GM10248 (cell line): Measurements from ENCODE around the gene SP1.

Experiments
- CTCF ChIA-PET: fragments of 300-600 bp; sonication (Branson Sonifier 250); formaldehyde crosslinking; extraction: SDS; loops from one replicate; lab custom pipeline; 2021; ENCODE audit warnings: antibody characterized with exemption; lab: Yijun Ruan, JAX
- POLR2A ChIA-PET: fragments of 350-650 bp; sonication (Branson Sonifier 250); formaldehyde crosslinking; extraction: SDS; loops from one replicate; lab custom pipeline; 2020; ENCODE audit warnings: antibody characterized with exemption; lab: Yijun Ruan, JAX
- DNase-seq: peaks from one replicate; pipeline ENCODE4 v3.0.0; 2012; ENCODE audit errors: extremely low spot score
- TF ChIP-seq, protein P1 (sequence below): IDR thresholded peaks from 2 replicates; pipeline ENCODE4 v1.5.1; 2012; ENCODE audit warnings: mild to moderate bottlenecking, low read depth; ENCODE audit errors: extremely low read depth, missing control alignments, control extremely low read depth

SP1 gene

GRCh38 chr12:53376747-53377146 lies 3.2 kb upstream of the SP1 start:
- CTCF ChIA-PET: interaction anchor here (3.1 to 5.4 kb wide), 3 partner anchors 24 to 44 kb away, joined by 15 to 30 read pairs (median 27); no protein-coding TSS in a partner anchor
- no peak for DNase-seq
- TF ChIP-seq, protein P1, sequence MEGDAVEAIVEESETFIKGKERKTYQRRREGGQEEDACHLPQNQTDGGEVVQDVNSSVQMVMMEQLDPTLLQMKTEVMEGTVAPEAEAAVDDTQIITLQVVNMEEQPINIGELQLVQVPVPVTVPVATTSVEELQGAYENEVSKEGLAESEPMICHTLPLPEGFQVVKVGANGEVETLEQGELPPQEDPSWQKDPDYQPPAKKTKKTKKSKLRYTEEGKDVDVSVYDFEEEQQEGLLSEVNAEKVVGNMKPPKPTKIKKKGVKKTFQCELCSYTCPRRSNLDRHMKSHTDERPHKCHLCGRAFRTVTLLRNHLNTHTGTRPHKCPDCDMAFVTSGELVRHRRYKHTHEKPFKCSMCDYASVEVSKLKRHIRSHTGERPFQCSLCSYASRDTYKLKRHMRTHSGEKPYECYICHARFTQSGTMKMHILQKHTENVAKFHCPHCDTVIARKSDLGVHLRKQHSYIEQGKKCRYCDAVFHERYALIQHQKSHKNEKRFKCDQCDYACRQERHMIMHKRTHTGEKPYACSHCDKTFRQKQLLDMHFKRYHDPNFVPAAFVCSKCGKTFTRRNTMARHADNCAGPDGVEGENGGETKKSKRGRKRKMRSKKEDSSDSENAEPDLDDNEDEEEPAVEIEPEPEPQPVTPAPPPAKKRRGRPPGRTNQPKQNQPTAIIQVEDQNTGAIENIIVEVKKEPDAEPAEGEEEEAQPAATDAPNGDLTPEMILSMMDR: no peak
- POLR2A ChIA-PET: no interaction called here

DNA sequence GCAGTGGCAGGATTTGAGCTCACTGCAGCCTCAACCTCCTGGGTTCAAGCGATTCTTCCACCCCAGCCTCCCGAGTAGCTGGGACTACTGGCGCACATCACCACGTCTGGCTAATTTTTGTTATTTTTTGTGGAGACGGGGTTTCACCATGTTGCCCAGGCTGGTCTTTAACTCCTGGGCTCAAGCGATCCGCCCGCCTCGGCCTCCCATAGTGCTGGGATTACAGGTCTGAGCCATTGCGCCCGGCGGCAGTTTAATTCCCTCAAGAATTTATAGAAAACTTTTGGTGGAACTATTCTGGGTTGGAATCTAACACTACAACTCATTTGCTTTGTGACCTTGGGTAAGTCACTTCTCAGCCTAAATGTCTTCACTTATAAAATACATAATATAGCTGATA lies 1.8 kb upstream of the SP1 start:
- TF ChIP-seq, protein P1: no peak
- POLR2A ChIA-PET: interaction anchor here (0.5 kb wide), 1 partner anchor 288 kb away, joined by 3 read pairs; no protein-coding TSS in a partner anchor
- no peak for DNase-seq
- CTCF ChIA-PET: interaction anchor here (2.5 to 5.4 kb wide), 4 partner anchors 26 to 57 kb away, joined by 15 to 30 read pairs (median 22); partner anchors contain the start of gene AAAS

- TF ChIP-seq, protein P1: no peak
- DNase-seq: no peak
- ChIA-PET POLR2A (interaction anchor here (0.5 to 1.1 kb wide), 7 partner anchors 10 to 287 kb away, joined by 3 to 7 read pairs (median 4); partner anchors contain the start of genes AAAS and TARBP2), CTCF (interaction anchor here (1.0 to 5.4 kb wide), 8 partner anchors 26 to 165 kb away, joined by 3 to 30 read pairs (median 10); partner anchors contain the start of gene AAAS)
Measured at GRCh38 chr12:53378724-53379388, 1.1 kb upstream of the SP1 start.

DNA sequence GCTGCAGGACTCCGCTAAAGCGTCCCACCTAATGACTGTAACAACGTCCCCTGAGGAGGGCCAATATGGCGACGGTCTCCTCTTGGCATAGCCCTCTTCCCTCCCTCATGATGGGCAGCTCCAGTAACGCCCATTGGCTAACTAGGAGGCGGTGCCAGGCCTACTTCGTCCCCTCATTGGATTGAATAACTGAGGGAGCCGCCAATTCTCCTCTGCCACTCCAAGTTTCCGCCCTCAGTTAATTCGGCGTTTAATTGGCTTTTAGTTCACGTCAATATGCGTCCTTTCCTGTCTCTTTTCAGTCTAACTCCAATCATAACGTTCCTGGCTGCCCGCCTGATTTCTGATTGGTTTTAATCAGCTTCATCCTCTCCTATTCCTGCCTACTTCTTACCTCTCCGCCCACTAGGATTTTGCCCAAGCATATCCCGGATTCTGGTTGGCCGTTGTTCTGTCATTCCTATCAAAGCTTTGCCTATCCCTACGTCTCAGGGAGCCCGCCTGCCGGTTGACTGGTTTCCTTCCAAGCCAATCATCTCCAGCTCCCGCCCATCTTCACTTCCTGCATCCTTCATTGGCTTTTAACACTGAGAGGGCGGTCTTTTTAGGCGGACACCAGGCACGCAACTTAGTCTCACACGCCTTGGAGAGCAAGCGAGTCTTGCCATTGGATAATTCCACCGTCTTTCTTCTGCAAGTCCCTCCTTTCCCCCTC lies 430 bp upstream of the SP1 start:
- TF ChIP-seq, protein P1: no peak
- ChIA-PET CTCF (interaction anchor here (0.9 to 5.4 kb wide), 10 partner anchors 11 to 164 kb away, joined by 3 to 30 read pairs (median 5); partner anchors contain the start of gene AAAS), POLR2A (interaction anchor here (0.5 to 1.1 kb wide), 10 partner anchors 9 to 979 kb away, joined by 3 to 7 read pairs (median 4); partner anchors contain the start of genes AAAS, CISTR and TARBP2)
- peak; percentile 88 for DNase-seq

DNA sequence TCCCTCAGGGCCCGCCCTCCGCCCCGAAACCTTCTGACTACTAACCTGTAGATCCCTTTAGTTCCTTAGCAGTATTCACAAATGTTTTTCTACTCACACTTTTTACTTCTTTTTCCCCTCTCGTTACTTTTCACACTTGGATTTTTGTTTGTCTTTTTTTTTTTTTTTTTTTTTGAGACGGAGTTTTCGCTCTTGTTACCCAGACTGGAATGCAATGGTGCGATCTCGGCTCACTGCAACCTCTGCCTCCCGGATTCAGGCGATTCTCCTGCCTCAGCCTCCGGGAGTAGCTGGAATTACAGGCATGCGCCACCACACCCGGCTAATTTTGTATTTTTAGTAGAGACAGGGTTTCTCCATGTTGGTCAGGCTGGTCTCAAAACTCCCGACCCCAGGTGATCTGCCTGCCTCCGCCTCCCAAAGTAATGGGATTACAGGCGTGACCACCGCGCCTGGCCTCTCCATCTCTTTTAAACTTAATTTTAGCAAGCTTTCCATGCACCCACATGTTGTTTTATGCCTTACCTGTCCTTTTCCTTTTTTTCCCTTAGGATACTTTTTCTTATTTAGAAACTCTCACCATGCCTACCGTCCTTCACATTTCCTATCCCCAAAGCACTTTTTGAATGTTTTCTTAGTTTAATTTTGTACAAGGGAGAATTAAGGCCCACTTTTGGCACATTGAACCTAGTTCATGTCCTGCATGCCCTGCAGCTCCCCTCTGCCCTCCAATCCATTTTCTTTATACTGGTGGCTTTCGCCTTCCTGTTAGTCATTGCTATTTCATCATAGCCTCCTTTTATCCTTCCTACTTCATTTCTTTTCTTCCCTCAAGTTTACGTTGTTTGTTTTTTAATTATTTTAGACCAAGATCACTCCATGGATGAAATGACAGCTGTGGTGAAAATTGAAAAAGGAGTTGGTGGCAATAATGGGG lies 1.1 kb downstream of the SP1 start:
- no peak for DNase-seq
- POLR2A ChIA-PET: no interaction called here
- CTCF ChIA-PET: interaction anchor here (0.8 to 9.5 kb wide), 16 partner anchors 8 to 117 kb away, joined by 3 to 51 read pairs (median 5); partner anchors contain the start of gene AAAS
- TF ChIP-seq, protein P1: no peak
